Measurements from ENCODE around the gene CTSG.
"Not testable (repeated sequence)": the region's sequence is repeated elsewhere in the genome, so short reads cannot be mapped to it uniquely, and the experiment has no call there.

CTSG gene

DNA sequence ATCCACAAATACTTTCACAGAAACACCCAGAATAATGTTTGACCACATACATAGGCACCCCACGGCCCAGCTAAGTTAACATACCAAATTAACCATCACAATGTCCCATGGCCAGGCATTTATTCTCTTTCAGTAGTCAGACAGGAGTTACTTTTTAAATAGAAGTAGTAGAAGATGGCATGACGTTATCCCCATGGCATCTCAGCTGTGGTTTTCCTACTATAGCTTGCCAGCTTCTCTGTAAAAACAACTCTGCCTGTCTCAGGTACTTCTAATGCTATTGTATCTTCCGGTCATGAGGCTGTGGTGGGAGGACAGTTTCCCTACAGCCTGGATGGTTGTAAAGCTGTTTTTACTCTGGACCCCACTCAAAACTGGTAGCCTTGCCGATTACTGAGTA lies 19.3 kb downstream of the CTSG start:
- Histone ChIP-seq H3K27ac (peak overlapping the region in 1 of 21 experiments; percentile 41), H3K4me3 (no peak overlapping the region)

DNA sequence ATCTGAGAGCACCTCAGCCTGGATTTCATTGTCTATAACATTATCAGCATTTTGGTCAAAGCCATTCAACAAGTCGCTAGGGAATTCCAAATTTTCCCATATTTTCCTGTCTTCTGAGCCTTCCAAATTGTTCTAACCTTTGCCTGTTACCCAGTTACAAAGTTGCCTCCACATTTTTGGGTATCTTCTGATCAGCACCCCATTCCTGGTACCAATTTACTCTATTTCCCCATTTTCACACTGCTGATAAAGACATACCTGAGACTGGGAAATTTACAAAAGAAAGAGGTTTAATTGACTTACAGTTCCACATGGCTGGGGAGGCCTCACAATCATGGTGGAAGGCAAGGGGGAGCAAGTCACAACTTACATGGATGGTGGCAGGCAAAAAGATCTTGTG lies 27.0 kb downstream of the CTSG start:
- not testable (repeated sequence) for H3K4me3 ChIP-seq, H3K27ac ChIP-seq

DNA sequence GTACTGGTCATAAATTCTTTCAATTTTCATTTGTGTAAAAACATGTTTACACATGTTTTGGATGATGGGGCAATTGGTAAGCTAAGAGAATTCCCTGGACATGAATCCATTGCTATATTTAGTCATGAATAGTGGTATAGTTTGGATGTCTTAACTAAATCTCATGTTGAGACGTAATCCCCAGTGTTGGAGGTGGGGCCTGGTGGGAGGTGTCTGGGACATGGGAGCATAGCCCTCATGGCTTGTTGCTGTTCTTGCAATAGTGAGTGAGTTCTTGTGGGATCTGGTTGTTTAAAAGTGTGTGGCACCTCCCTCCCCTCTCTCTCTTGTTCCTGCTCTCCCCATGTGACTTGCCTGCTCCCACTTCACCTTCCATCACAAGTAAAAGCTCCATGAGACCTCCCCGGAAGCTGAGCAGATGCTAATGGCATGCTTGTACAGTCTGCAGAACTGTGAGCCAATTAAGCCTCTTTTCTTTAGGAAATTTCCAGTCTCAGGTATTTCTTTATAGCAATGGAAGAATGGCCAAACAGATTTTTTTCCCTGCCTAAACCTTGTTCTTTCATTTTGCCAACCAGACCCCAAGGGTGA lies 33.6 kb downstream of the CTSG start:
- no peak overlapping the region for H3K27ac ChIP-seq
- H3K4me3 ChIP-seq: no peak overlapping the region

DNA sequence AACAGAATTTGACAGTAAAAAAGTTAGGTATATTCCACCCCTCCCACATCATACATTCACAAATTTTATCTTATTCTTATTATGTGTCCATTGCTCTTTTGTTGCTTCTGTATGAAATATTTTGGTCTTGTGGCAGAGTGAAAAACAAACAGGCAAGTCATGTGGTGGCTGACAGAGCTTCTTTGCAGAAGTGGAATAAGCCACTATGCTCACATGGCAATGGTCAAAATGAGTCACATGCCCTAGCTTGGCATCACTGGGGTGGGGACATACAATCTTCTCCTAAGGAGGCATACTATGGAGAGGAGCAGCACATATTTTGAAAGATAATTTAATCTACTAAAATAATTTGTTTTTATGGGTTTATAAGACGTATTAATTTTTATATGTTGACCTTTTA lies 40.3 kb downstream of the CTSG start:
- H3K27ac ChIP-seq: no peak overlapping the region

DNA sequence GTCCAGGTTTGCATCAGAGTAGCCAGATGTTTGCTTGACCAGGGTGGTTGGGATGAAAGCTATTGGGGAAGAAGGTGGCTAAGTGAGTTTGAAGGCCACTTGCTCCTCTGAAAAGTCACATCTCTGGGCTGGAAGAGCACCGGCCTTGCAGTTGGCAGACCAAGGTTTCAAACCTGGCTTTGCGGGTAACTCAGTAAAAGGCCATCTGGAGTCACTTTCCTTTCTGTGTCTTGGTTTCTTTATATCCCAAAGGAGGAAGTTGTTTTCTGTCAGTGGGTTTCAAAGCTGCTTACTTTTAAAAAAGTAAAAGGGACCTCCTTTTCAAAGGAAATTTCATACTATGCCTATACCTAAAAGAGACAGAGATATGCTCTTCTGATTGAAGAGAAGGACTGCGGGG lies 41.8 kb downstream of the CTSG start:
- Histone ChIP-seq H3K27ac (peak overlapping the region in 1 of 21 experiments; percentile 0), H3K4me3 (no peak overlapping the region)

More for the DNA sequence above, 40.3 kb downstream of the CTSG start:
- H3K4me3 ChIP-seq: no peak overlapping the region

DNA sequence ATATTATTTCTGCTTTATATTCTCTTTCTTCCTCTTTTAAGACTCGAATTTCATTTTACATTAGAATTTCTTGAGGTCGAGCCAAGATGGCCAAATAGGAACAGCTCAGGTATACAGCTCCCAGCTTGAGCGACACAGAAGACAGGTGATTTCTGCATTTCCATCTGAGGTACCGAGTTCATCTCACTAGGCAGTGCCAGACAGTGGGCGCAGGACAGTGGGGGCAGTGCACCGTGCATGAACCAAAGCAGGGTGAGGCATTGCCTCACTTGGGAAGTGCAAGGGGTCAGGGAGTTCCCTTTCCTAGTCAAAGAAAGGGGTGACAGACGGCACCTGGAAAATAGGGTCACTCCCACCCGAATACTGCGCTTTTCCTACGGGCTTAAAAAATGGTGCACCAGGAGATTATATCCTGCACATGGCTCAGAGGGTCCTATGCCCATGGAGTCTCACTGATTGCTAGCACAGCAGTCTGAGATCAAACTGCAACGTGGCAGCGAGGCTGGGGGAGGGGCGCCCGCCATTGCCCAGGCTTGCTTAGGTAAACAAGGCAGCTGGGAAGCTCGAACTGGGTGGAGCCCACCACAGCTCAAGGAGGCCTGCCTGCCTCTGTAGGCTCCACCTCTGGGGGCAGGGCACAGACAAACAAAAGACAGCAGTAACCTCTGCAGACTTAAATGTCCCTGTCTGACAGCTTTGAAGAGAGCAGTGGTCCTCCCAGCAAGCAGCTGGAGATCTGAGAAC lies 50.0 kb downstream of the CTSG start:
- H3K4me3 ChIP-seq, H3K27ac ChIP-seq: not testable (repeated sequence)

Measured in skin epidermis (tissue), 12 donors.